Measurements from ENCODE around the gene RPH3AL.

RPH3AL gene

GRCh38 chr17:353213-353837 is 718 bp upstream of the RPH3AL start:
- no peak for DNase-seq (ENCODE audit: low spot score)

GRCh38 chr17:351875-352420 is 659 bp downstream of the RPH3AL start:
- DNase-seq (ENCODE audit: low spot score): no peak

GRCh38 chr17:351449-351738 is 1.2 kb downstream of the RPH3AL start:
- DNase-seq (ENCODE audit: low spot score): no peak

- DNase-seq (ENCODE audit: low spot score): no peak
These were observed 1.7 kb downstream of the RPH3AL start for GRCh38 chr17:350706-351448.

- no peak for DNase-seq (ENCODE audit: low spot score)
These were observed 2.9 kb downstream of the RPH3AL start for GRCh38 chr17:349666-350065.

- no peak for DNase-seq (ENCODE audit: low spot score)
These were observed 3.7 kb downstream of the RPH3AL start for GRCh38 chr17:348692-349425.

GRCh38 chr17:348012-348411 is 4.6 kb downstream of the RPH3AL start:
- no peak for DNase-seq (ENCODE audit: low spot score)

GRCh38 chr17:347309-347899 is 5.2 kb downstream of the RPH3AL start:
- no peak for DNase-seq (ENCODE audit: low spot score)

GRCh38 chr17:345992-346785 is 6.4 kb downstream of the RPH3AL start:
- no peak for DNase-seq (ENCODE audit: low spot score)

GRCh38 chr17:345261-345660 is 7.3 kb downstream of the RPH3AL start:
- no peak for DNase-seq (ENCODE audit: low spot score)

GRCh38 chr17:343875-344752 is 8.5 kb downstream of the RPH3AL start:
- no peak for DNase-seq (ENCODE audit: low spot score)

- no peak for DNase-seq (ENCODE audit: low spot score)
These were observed 9.4 kb downstream of the RPH3AL start for GRCh38 chr17:343211-343610.

GRCh38 chr17:340074-340473 is 12.5 kb downstream of the RPH3AL start:
- no peak for DNase-seq (ENCODE audit: low spot score)

- DNase-seq (ENCODE audit: low spot score): peak; percentile 12
These were observed 13.2 kb downstream of the RPH3AL start for GRCh38 chr17:339193-340061.

- peak; percentile 9 for DNase-seq (ENCODE audit: low spot score)
These were observed 14.0 kb downstream of the RPH3AL start for GRCh38 chr17:338442-339192.

GRCh38 chr17:337866-338265 is 14.7 kb downstream of the RPH3AL start:
- no peak for DNase-seq (ENCODE audit: low spot score)

GRCh38 chr17:337453-337852 is 15.2 kb downstream of the RPH3AL start:
- DNase-seq (ENCODE audit: low spot score): peak; percentile 12

GRCh38 chr17:337022-337420 is 15.6 kb downstream of the RPH3AL start:
- DNase-seq (ENCODE audit: low spot score): no peak
